HG03095 (cell line): ENCODE data around the gene SV2C.
"Not testable (repeated sequence)": the region's sequence is repeated elsewhere in the genome, so short reads cannot be mapped to it uniquely, and the experiment has no call there.

Experiments used
- ATAC-seq: cut with Tn5 transposase; IDR thresholded peaks from one replicate; pipeline ENCODE4 v1.9.1; 2021; ENCODE audit warnings: moderate library complexity; ENCODE audit not compliant: unreplicated experiment

SV2C gene

GRCh38 chr5:76292620-76293322 lies 209.6 kb downstream of the SV2C start:
- ATAC-seq, result peak; percentile 79

GRCh38 chr5:76294573-76294972 lies 211.4 kb downstream of the SV2C start:
- no peak for ATAC-seq

GRCh38 chr5:76298852-76299251 lies 215.7 kb downstream of the SV2C start:
- no peak for ATAC-seq

GRCh38 chr5:76299592-76299991 lies 216.4 kb downstream of the SV2C start:
- no peak for ATAC-seq

DNA sequence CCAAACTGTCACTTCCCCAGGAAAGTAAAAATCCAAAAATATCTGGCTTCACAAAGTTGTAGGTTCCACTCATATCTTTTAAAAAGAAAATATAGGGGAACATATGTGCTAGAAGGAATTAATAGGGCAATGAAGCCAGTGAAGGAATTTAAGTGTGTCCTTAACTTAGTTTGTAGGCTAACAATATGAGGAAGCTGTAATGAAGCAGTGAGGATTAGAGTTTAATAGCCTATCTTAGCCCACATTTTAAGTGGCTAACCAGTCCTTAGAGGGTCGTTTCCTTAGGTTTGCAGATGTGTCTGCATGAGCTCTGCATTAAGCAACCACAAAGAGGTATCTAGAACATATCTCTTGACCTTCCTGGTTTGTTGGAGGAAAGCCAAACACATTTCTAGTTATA lies 218.7 kb downstream of the SV2C start:
- not testable (repeated sequence) for ATAC-seq

DNA sequence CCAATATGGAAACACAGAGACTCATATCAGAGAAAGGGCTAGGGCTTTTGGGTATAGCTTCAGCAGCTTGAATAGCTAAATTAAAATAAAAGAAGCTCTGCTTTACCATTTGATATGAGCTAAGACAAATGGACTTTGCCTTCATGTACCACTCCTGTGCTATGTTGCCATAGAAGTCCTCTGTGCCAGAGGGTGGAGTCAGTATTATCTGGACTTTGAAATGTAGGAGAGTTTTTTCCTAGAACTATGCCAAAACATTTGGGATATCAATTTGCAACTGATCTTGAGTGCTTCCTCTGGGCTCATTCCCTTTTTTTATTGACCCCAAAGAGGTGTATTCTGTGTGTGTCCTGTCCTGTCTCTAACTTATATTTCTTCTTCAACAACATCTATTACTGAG lies 219.5 kb downstream of the SV2C start:
- ATAC-seq, result not testable (repeated sequence)

DNA sequence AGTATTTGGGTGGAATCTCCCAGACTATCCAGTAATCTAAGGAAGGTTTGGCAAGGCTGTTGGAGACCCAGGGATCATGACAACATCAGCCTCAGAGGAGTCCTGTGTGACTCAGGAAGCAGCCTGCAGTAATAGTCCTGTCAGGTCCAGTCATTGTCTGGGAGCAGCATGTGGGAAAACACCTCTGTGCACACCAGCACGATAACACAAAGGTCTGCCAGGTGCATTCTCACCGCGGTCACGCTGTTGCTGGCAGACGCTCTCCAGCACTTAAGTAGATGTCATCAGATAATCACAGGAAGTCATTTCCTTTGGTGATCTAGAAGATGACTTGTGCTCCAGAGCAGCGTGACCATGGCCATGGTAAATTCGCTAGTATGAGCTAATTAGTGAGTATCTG lies 220.7 kb downstream of the SV2C start:
- ATAC-seq, result peak; percentile 64

- no peak for ATAC-seq
Measured at GRCh38 chr5:76305269-76305668, 222.1 kb downstream of the SV2C start.

GRCh38 chr5:76305775-76306174 lies 222.6 kb downstream of the SV2C start:
- no peak for ATAC-seq

DNA sequence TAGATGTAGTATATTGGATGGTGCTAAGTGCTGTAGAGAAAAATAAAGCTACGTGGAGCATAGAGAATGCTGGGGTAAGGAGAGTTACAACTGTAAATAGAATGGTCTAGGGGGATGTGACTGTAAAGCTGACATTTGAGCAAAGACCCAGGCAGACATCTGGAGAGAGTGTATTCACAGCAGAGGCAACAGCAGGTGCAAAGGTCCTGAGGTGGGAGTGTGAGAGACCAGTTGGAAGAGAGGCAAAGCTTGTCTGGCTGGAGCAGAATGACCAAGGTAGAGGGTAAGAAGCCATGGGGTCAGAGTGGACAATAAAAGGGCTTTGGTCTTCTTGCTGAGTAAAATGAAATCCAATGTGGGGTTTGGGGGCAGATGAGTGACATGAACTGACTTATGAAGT lies 227.0 kb downstream of the SV2C start:
- no peak for ATAC-seq

- ATAC-seq, result no peak
Measured at GRCh38 chr5:76312783-76313182, 229.6 kb downstream of the SV2C start.

- no peak for ATAC-seq
Measured at GRCh38 chr5:76314643-76315042, 231.5 kb downstream of the SV2C start.

GRCh38 chr5:76319673-76320072 lies 236.5 kb downstream of the SV2C start:
- no peak for ATAC-seq

GRCh38 chr5:76323494-76323893 lies 240.3 kb downstream of the SV2C start:
- ATAC-seq, result not testable (repeated sequence)

GRCh38 chr5:76325326-76325725 lies 242.1 kb downstream of the SV2C start:
- ATAC-seq, result no peak

DNA sequence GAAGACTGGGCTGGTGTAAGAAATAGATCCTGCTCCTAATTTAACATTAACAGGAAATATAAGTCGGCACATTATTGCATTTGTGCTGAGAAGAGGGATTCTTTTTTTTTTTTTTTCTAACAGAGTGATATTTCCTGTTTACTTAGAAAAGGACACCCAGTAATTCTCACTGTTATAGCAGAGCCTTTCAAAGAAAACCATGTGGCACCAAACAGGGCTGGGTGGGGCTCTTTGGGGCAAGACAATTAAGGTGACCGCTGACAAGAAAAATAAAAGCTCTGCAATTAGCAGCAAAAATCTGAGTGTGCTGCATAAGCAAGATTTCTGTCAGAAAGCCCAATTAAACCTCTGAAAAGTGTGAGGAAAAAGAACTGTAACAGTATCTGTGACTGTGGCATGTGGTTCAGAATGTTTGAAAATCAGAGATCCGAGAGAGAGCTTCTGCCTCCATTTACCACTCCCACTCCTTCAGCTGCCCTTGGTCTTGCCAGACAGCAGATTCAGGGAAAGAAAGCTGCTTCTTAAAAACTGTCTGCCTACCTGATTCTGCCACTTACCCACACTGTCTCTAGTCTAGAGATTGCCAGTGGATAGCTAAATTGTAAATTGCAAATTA lies 242.8 kb downstream of the SV2C start:
- no peak for ATAC-seq

DNA sequence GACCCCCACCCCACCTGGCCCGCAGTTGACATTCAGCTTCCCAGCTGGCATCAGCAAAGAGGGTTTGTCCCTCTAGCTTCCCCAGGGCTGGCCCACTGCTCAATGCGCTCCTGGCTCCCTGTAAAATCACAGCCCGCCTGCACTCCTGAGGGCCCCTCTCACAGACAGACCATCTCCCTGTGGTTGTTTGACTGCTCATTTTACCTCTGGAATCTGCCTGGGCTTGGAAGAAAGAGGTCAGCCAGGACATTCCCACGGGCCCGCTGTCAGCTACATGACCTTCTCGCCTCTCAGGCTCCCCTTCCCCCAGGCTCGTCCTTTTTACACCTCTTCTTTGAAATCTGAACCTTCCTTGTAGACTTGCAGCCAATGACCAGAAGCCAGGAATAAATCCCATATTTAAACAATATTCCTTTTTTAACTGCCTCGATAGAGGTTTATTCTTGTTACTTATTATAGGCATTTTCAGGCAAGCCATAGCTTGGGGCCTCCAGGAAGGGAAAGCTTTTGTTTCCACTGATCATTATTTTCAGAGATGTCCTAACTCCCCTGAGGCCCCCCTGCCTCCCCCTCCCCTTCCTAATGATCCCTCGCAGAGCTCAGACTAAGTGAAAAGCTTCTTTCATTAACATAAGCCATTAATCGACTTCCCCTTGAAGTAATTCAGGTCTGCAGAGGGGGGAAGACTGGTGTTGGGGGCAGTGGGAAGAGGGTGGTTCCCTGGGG lies 243.6 kb downstream of the SV2C start:
- ATAC-seq, result no peak

- no peak for ATAC-seq
Measured at GRCh38 chr5:76329346-76329745, 246.2 kb downstream of the SV2C start.

DNA sequence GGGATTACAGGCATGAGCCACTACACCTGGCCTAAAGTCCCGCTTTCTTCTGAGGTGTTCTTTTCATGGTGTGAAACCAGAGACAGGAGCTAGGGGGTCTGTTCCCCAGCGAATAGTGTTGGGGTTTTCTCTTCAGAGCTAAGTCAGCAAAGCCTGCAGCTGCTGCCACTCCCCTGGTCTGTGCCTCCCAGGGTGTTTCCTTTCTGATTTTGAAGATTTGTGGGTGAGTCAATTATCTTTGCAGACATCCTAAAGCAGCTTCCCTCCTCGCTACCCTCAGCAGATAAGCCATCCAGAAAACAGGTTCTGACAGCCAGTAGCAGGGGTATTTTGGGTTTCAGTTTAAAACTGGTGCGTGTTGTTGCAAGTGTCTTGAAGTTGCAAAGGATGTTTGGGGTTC lies 247.9 kb downstream of the SV2C start:
- no peak for ATAC-seq

- no peak for ATAC-seq
Measured at GRCh38 chr5:76332102-76332501, 248.9 kb downstream of the SV2C start.

DNA sequence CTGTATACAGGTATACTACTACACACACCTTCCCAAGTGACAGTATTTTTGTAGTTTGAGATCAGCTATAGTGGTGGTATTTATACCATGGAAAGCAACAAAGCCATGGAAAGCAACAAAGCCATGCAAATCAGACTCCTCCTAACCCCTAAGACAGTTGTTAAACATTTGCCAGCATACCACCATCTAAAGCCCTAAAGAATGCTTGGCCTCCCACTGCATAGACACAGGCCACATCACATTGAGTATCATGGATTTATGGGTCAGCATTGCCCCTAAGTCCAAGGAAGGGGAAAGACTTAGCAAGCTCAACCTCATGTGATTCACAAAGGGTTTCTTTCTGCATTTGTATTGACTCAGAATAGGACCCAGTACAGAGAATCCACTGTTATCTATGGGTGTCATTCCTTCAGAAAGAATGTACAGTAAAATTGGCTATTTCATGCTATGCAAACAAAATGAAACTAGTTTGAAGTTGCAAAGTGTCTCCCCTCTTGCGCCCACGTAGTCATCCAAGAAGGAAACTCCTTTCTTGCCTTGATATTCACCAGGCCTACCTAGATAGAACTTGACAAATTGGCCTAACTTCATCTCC lies 249.5 kb downstream of the SV2C start:
- no peak for ATAC-seq

GRCh38 chr5:76333571-76333970 lies 250.4 kb downstream of the SV2C start:
- ATAC-seq, result no peak
